GM12878 (cell line): Measurements from ENCODE around the gene OCA2. TPM values are rescaled to one million over a fixed set of nuclear protein-coding genes. Genes with fewer than 3 reads are reported as not detected.

Source experiments
- ATAC-seq: fragments of 200-7000 bp; cut with Tn5 transposase; 3 replicates; pipeline ENCODE4 v1.9.1; 2020; ENCODE audit warnings: mild to moderate bottlenecking, moderate library complexity
- BruUV-seq: library from RNA; stranded (reverse); fragments of 400-500 nt; replicated peaks from 2 replicates; lab custom pipeline; 2021; lab: Mats Ljungman, UMichigan
- CTCF ChIA-PET: fragments of 300-600 bp; sonication (Branson Sonifier 250); formaldehyde crosslinking; extraction: SDS; loops from one replicate; lab custom pipeline; 2021; ENCODE audit warnings: inconsistent platforms; lab: Yijun Ruan, JAX
- POLR2A ChIA-PET: fragments of 350-600 bp; formaldehyde crosslinking; extraction: SDS; loops from one replicate; lab custom pipeline; 2021; ENCODE audit warnings: inconsistent platforms; lab: Charles Lee
- RAD21 ChIA-PET: fragments of 300-600 bp; sonication (Branson Sonifier 250); formaldehyde crosslinking; loops from one replicate; lab custom pipeline; 2023; ENCODE audit warnings: antibody characterized with exemption; ENCODE audit not compliant: unreplicated experiment; lab: Charles Lee
- SMC1A ChIA-PET: fragments of 300-600 bp; sonication (Branson Sonifier 250); formaldehyde crosslinking; loops from one replicate; lab custom pipeline; 2023; ENCODE audit not compliant: unreplicated experiment, uncharacterized antibody; lab: Charles Lee
- DNase-seq: peaks from one replicate; pipeline ENCODE4 v3.0.0-alpha.2; 2011; ENCODE audit warnings: low read depth, low spot score
- FAIRE-seq: peaks from 3 replicates; lab custom pipeline; 2011; peaks lifted over from hg19 to GRCh38; lab: Jason Lieb, UNC
- H2AFZ ChIP-seq: 2 replicates; pipeline ENCODE4 v1.6.0; 2011; ENCODE audit warnings: low read depth, low read length, control low read depth; ENCODE audit not compliant: control insufficient read depth
- H3K27ac ChIP-seq: 2 replicates; pipeline ENCODE4 v1.5.1; 2011; ENCODE audit warnings: control low read depth; ENCODE audit not compliant: control insufficient read depth, insufficient read depth
- H3K27me3 ChIP-seq, 2 experiments: replicated peaks in 1 of 2; 2 replicates each; pipeline versions ENCODE4 v1.6.0 to v1.6.1; 2011; ENCODE audit warnings: low read length in 1 of 2; ENCODE audit not compliant: control insufficient read depth in 2 of 2, insufficient read depth in 2 of 2
- H3K36me3 ChIP-seq, 2 experiments: 2 replicates each; pipeline ENCODE4 v1.5.1; 2011; ENCODE audit warnings: low read length in 1 of 2; ENCODE audit not compliant: control insufficient read depth in 2 of 2, insufficient read depth in 2 of 2
- H3K4me1 ChIP-seq: 2 replicates; pipeline ENCODE4 v1.6.1; 2011; ENCODE audit warnings: mild to moderate bottlenecking, low read length, moderate library complexity, mixed read lengths; ENCODE audit not compliant: control insufficient read depth, insufficient read depth
- H3K4me2 ChIP-seq: 2 replicates; pipeline ENCODE4 v1.6.0; 2011; ENCODE audit warnings: control low read depth; ENCODE audit not compliant: control insufficient read depth, insufficient read depth
- H3K4me3 ChIP-seq: fragments of 200-600 bp; sonication (generic); 2 replicates; pipeline ENCODE4 v1.5.1; 2016
- H3K79me2 ChIP-seq: 2 replicates; pipeline ENCODE4 v1.6.0; 2011; ENCODE audit warnings: low read length; ENCODE audit not compliant: control insufficient read depth, insufficient read depth
- H3K9ac ChIP-seq: 2 replicates; pipeline ENCODE4 v1.8.0; 2011; ENCODE audit warnings: low read length, control low read depth, mixed read lengths; ENCODE audit not compliant: control insufficient read depth, insufficient read depth
- H3K9me3 ChIP-seq: replicated peaks from 3 replicates; pipeline ENCODE4 v1.5.1; 2011; ENCODE audit warnings: mild to moderate bottlenecking, low read length; ENCODE audit not compliant: control insufficient read depth, insufficient read depth
- H4K20me1 ChIP-seq: 2 replicates; pipeline ENCODE4 v1.6.0; 2011; ENCODE audit not compliant: control insufficient read depth, insufficient read depth
- CREB1 ChIP-seq: IDR thresholded peaks from 2 replicates; pipeline ENCODE4 v1.6.1; 2012; ENCODE audit warnings: low read depth, mild to moderate bottlenecking, inconsistent platforms
- CREM ChIP-seq: IDR thresholded peaks from 2 replicates; pipeline ENCODE4 v1.6.1; 2014; ENCODE audit warnings: antibody characterized with exemption, low read depth
- CTCF ChIP-seq, 3 experiments: IDR thresholded peaks in 2 of 3; conservative IDR thresholded peaks in 1 of 3; 2 replicates each; pipeline ENCODE4 v1.5.1; 2011; ENCODE audit warnings: low read depth in 3 of 3, low read length in 3 of 3, mild to moderate bottlenecking in 3 of 3, control low read depth in 2 of 3, moderate library complexity in 2 of 3, inconsistent platforms in 1 of 3, mixed read lengths in 1 of 3; ENCODE audit not compliant: control insufficient read depth in 2 of 3, insufficient read depth in 1 of 3; ENCODE audit errors: extremely low read depth in 1 of 3
- CUX1 ChIP-seq: IDR thresholded peaks from 2 replicates; pipeline ENCODE4 v1.6.1; 2012; ENCODE audit warnings: improper control_type of control experiment, low read depth, low read length; ENCODE audit not compliant: insufficient replicate concordance
- MYB ChIP-seq: fragments of 150-350 bp; IDR thresholded peaks from 2 replicates; pipeline ENCODE4 v1.6.1; 2014; ENCODE audit warnings: mild to moderate bottlenecking, low read depth, low read length, borderline replicate concordance
- NBN ChIP-seq: fragments of 450-650 bp; IDR thresholded peaks from 2 replicates; pipeline ENCODE4 v1.6.1; 2016
- NR2C1 ChIP-seq: fragments of 450-650 bp; IDR thresholded peaks from 2 replicates; pipeline ENCODE4 v1.6.1; 2017; ENCODE audit warnings: antibody characterized with exemption, mild to moderate bottlenecking, moderate library complexity
- NR2C2 ChIP-seq: IDR thresholded peaks from 2 replicates; pipeline ENCODE4 v1.6.1; 2011; ENCODE audit warnings: borderline replicate concordance, low read depth; ENCODE audit not compliant: control insufficient read depth, insufficient read length
- SRF ChIP-seq, 2 experiments: IDR thresholded peaks; 2 replicates each; pipeline ENCODE4 v1.6.1; 2011; ENCODE audit warnings: low read depth in 2 of 2, low read length in 2 of 2, mild to moderate bottlenecking in 1 of 2, moderate library complexity in 1 of 2
- TAF1 ChIP-seq: IDR thresholded peaks from 2 replicates; pipeline ENCODE4 v1.6.1; 2011; ENCODE audit warnings: mild to moderate bottlenecking, low read depth, low read length, borderline replicate concordance
- ZBTB33 ChIP-seq: fragments of 450-650 bp; IDR thresholded peaks from 2 replicates; pipeline ENCODE4 v1.6.1; 2017; ENCODE audit warnings: mild to moderate bottlenecking
- WGBS: methylation state at CpG from one replicate; pipeline ENCODE4 v1.1.6; 2016; ENCODE audit warnings: low lambda C conversion rate; ENCODE audit not compliant: insufficient replicate concordance, insufficient coverage; ENCODE audit errors: missing lambda C conversion rate; 5-methylcytosine and 5-hydroxymethylcytosine counted together
- in situ Hi-C: fragments of 300-500 bp; cut with MboI; formaldehyde crosslinking; loops from 9 replicates; pipeline ENCODE4 v1.14.3; 2018; ENCODE audit warnings: mixed read lengths
- intact Hi-C: fragments of 100-400 bp; cut with micrococcal nuclease; formaldehyde crosslinking; loops from one replicate; pipeline ENCODE4 v1.14.2; 2022; ENCODE audit not compliant: unreplicated experiment
- polyA plus RNA-seq, 11 experiments: library from polyadenylated mRNA; depleted of rRNA in 4 of 11; unstranded in 6 of 11; stranded (reverse) in 5 of 11; fragments of >200 nt; fragmentation: Nextera tagmentation in 4 of 11; fragmentation: Illumina TruSeq in 1 of 11; extraction: Ambion mirVana in 4 of 11; extraction: Trizol in 1 of 11; gene quantifications; 1 replicate in 1 of 11; 2 replicates in 10 of 11; pipeline versions ENCODE4 v1.2.1 to v1.2.3, GENCODE V29; 2011 to 2016; ENCODE audit warnings: inconsistent platforms in 2 of 11, missing spikeins in 2 of 11, low read depth in 1 of 11
- total RNA-seq, 4 experiments: library from RNA; depleted of rRNA in 3 of 4; stranded (reverse); fragments of >200 nt in 3 of 4; fragmentation: Illumina TruSeq in 1 of 4; extraction: Trizol in 1 of 4; gene quantifications; 2 replicates each; pipeline versions ENCODE4 v1.2.1 to v1.2.3, GENCODE V29; 2013 to 2021

Gene OCA2
- total and polyA plus RNA-seq, 10 of the 15 experiments (the other 5 are each of a cell fraction or from before 2014, with no cell fraction given): 0.04 to 1.8 TPM; not detected in 8

- Histone ChIP-seq H3K27ac (no peak overlapping the region), H4K20me1 (no peaks in the 10 kb centered on the region), H3K9me3 (no peaks in the 10 kb centered on the region), H2AFZ (no peak overlapping the region), H3K27me3 (no peaks in the 10 kb centered on the region), H3K4me3 (no peak overlapping the region), H3K4me2 (no peak overlapping the region), H3K36me3 (no peaks in the 10 kb centered on the region), H3K79me2 (no peaks in the 10 kb centered on the region), H3K9ac (no peak overlapping the region), H3K4me1 (no peaks in the 10 kb centered on the region)
- ChIA-PET CTCF (no interaction called here), POLR2A (no interaction called here), RAD21 (no interaction called here), SMC1A (no interaction called here)
- FAIRE-seq (no peak), ATAC-seq (no peak), DNase-seq (no peak)
- intact Hi-C loops: no loop called here
- BruUV-seq: no TSS peak
- 0% methylated on average over 3 of the region's 3 CpGs for WGBS
- in situ Hi-C loops: no loop called here
- TF ChIP-seq TAF1: no peak
- no peak for TF ChIP-seq MYB
- TF ChIP-seq CTCF (IDR thresholded peaks at IDR 0.05 in 2 of 3, conservative IDR thresholded peaks at IDR 0.05 in 1 of 3; ENCODE audit: control insufficient read depth in 2 of 3, extremely low read depth in 1 of 3, insufficient read depth in 1 of 3, low read depth in 3 of 3, low read length in 3 of 3): no peak
- no peak for TF ChIP-seq NR2C1
- no peak for TF ChIP-seq SRF (IDR thresholded peaks at IDR 0.05; ENCODE audit: low read depth in 2 of 2, low read length in 2 of 2)
- no peak for TF ChIP-seq NR2C2
- no peak for TF ChIP-seq CREM
- TF ChIP-seq NBN: no peak
- TF ChIP-seq ZBTB33: no peak
- no peak for TF ChIP-seq CREB1
- no peak for TF ChIP-seq CUX1
Observed at GRCh38 chr15:27783678-27784077, 315.4 kb downstream of the OCA2 start.
